SK-N-SH treated with all-trans-retinoic acid at 6 μM for 48 hours (cell line): Measurements from ENCODE around the gene TFR2.

ENCODE experiments used
- ATAC-seq: fragments of 200-7000 bp; cut with Tn5 transposase; 3 replicates; pipeline ENCODE4 v1.9.1; 2020; ENCODE audit warnings: mild to moderate bottlenecking, moderate library complexity
- ARNTL ChIP-seq: fragments of 450-650 bp; formaldehyde crosslinking; IDR thresholded peaks from 2 replicates; pipeline ENCODE4 v1.5.0; 2020; ENCODE audit warnings: low read depth, mild to moderate bottlenecking, moderate library complexity, borderline replicate concordance
- BACH2 ChIP-seq: fragments of 250-450 bp; sonication (Bioruptor Pico); IDR thresholded peaks from 2 replicates; pipeline ENCODE4 v1.9.0; 2021; ENCODE audit warnings: mild to moderate bottlenecking, borderline replicate concordance
- CSDC2 ChIP-seq: fragments of 250-450 bp; sonication (Bioruptor Pico); IDR thresholded peaks from 2 replicates; pipeline ENCODE4 v1.5.0; 2020; ENCODE audit warnings: mild to moderate bottlenecking, moderate library complexity
- ESRRG ChIP-seq: fragments of 250-450 bp; sonication (Bioruptor Pico); IDR thresholded peaks from 2 replicates; pipeline ENCODE4 v1.6.1; 2021; ENCODE audit warnings: mild to moderate bottlenecking
- ISL1 ChIP-seq: fragments of 250-450 bp; sonication (Bioruptor Pico); IDR thresholded peaks from 2 replicates; pipeline ENCODE4 v2.1.2; 2022; ENCODE audit warnings: mild to moderate bottlenecking, moderate library complexity
- OSR1 ChIP-seq: fragments of 250-450 bp; sonication (Bioruptor Pico); IDR thresholded peaks from 2 replicates; pipeline ENCODE4 v1.8.0; 2022; ENCODE audit warnings: moderate library complexity, mild to moderate bottlenecking, inconsistent platforms
- PPARA ChIP-seq: fragments of 250-450 bp; sonication (Bioruptor Pico); IDR thresholded peaks from 2 replicates; pipeline ENCODE4 v1.5.0; 2020; ENCODE audit warnings: mild to moderate bottlenecking, borderline replicate concordance
- RARB ChIP-seq: fragments of 250-450 bp; sonication (Bioruptor Pico); IDR thresholded peaks from 2 replicates; pipeline ENCODE4 v1.8.0; 2021; ENCODE audit warnings: mild to moderate bottlenecking, moderate library complexity
- TCF4 ChIP-seq: fragments of 250-450 bp; sonication (Bioruptor Pico); IDR thresholded peaks from 2 replicates; pipeline ENCODE4 v1.8.0; 2021; ENCODE audit warnings: mild to moderate bottlenecking, moderate library complexity, borderline replicate concordance
- TOX ChIP-seq: fragments of 250-450 bp; sonication (Bioruptor Pico); IDR thresholded peaks from 2 replicates; pipeline ENCODE4 v1.8.0; 2021; ENCODE audit warnings: mild to moderate bottlenecking, moderate library complexity, borderline replicate concordance
- ZC3H10 ChIP-seq: fragments of 250-450 bp; sonication (Bioruptor Pico); IDR thresholded peaks from 2 replicates; pipeline ENCODE4 v1.5.1; 2021; ENCODE audit warnings: mild to moderate bottlenecking, moderate library complexity
- ZFP3 ChIP-seq: fragments of 250-450 bp; sonication (Bioruptor Pico); IDR thresholded peaks from 2 replicates; pipeline ENCODE4 v1.5.0; 2020; ENCODE audit warnings: mild to moderate bottlenecking, moderate library complexity
- ZFP30 ChIP-seq: fragments of 450-650 bp; formaldehyde crosslinking; IDR thresholded peaks from 2 replicates; pipeline ENCODE4 v1.5.0; 2022; ENCODE audit warnings: mild to moderate bottlenecking, moderate library complexity
- ZNF565 ChIP-seq: fragments of 450-650 bp; formaldehyde crosslinking; conservative IDR thresholded peaks from 2 replicates; pipeline ENCODE4 v1.5.0; 2020; ENCODE audit warnings: low read depth, mild to moderate bottlenecking, moderate library complexity
- ZNF70 ChIP-seq: fragments of 450-650 bp; formaldehyde crosslinking; IDR thresholded peaks from 2 replicates; pipeline ENCODE4 v1.5.0; 2020; ENCODE audit warnings: mild to moderate bottlenecking, moderate library complexity
- ZNF8 ChIP-seq: fragments of 450-650 bp; formaldehyde crosslinking; IDR thresholded peaks from 2 replicates; pipeline ENCODE4 v1.5.0; 2020; ENCODE audit warnings: mild to moderate bottlenecking, moderate library complexity
- TF ChIP-seq, protein P1 (sequence below): fragments of 250-450 bp; sonication (Bioruptor Pico); IDR thresholded peaks from 2 replicates; pipeline ENCODE4 v1.5.0; 2020; ENCODE audit warnings: mild to moderate bottlenecking, moderate library complexity
- TF ChIP-seq, protein P2 (sequence below): fragments of 250-450 bp; sonication (Bioruptor Pico); IDR thresholded peaks from 2 replicates; pipeline ENCODE4 v1.8.0; 2021; ENCODE audit warnings: low read depth, mild to moderate bottlenecking, moderate library complexity, borderline replicate concordance
- TF ChIP-seq, protein P3 (sequence below): fragments of 250-450 bp; sonication (Bioruptor Pico); IDR thresholded peaks from 2 replicates; pipeline ENCODE4 v1.5.1; 2021; ENCODE audit warnings: mild to moderate bottlenecking, moderate library complexity
- TF ChIP-seq, protein P4 (sequence below): fragments of 250-450 bp; sonication (Bioruptor Pico); IDR thresholded peaks from 2 replicates; pipeline ENCODE4 v1.8.0; 2020; ENCODE audit warnings: mild to moderate bottlenecking, moderate library complexity, borderline replicate concordance

Gene TFR2

DNA sequence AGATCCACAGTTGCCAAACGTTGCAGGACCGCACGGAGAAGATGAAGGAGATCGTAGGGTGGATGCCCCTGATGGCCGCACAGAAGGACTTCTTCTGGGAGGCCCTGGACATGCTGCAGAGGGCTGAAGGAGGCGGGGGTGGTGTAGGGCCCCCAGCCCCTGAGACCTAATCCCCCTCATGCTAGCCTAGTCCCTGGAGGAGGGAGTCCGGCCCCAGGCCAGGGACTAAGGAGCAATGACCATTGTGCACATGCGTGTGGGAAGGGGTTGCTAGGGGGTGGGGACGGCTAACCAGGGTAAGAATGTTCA, 40.7 kb downstream of the TFR2 start:
- no peak for ATAC-seq
- TF ChIP-seq ZNF70 (CRISPR knock-in tag): no peak
- no peak for TF ChIP-seq BACH2 (CRISPR knock-in tag)
- TF ChIP-seq OSR1 (CRISPR knock-in tag): no peak
- TF ChIP-seq ZC3H10 (CRISPR knock-in tag): no peak
- TF ChIP-seq ZFP30 (CRISPR knock-in tag): no peak
- no peak for TF ChIP-seq RARB
- no peak for TF ChIP-seq ZNF8 (CRISPR knock-in tag)
- no peak for TF ChIP-seq TOX
- TF ChIP-seq ISL1 (CRISPR knock-in tag): no peak
- TF ChIP-seq, protein P1, sequence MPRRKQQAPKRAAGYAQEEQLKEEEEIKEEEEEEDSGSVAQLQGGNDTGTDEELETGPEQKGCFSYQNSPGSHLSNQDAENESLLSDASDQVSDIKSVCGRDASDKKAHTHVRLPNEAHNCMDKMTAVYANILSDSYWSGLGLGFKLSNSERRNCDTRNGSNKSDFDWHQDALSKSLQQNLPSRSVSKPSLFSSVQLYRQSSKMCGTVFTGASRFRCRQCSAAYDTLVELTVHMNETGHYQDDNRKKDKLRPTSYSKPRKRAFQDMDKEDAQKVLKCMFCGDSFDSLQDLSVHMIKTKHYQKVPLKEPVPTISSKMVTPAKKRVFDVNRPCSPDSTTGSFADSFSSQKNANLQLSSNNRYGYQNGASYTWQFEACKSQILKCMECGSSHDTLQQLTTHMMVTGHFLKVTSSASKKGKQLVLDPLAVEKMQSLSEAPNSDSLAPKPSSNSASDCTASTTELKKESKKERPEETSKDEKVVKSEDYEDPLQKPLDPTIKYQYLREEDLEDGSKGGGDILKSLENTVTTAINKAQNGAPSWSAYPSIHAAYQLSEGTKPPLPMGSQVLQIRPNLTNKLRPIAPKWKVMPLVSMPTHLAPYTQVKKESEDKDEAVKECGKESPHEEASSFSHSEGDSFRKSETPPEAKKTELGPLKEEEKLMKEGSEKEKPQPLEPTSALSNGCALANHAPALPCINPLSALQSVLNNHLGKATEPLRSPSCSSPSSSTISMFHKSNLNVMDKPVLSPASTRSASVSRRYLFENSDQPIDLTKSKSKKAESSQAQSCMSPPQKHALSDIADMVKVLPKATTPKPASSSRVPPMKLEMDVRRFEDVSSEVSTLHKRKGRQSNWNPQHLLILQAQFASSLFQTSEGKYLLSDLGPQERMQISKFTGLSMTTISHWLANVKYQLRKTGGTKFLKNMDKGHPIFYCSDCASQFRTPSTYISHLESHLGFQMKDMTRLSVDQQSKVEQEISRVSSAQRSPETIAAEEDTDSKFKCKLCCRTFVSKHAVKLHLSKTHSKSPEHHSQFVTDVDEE (CRISPR knock-in tag): no peak
- TF ChIP-seq ESRRG (CRISPR knock-in tag): no peak
- TF ChIP-seq PPARA: no peak
- TF ChIP-seq ZNF565 (CRISPR knock-in tag): no peak

DNA sequence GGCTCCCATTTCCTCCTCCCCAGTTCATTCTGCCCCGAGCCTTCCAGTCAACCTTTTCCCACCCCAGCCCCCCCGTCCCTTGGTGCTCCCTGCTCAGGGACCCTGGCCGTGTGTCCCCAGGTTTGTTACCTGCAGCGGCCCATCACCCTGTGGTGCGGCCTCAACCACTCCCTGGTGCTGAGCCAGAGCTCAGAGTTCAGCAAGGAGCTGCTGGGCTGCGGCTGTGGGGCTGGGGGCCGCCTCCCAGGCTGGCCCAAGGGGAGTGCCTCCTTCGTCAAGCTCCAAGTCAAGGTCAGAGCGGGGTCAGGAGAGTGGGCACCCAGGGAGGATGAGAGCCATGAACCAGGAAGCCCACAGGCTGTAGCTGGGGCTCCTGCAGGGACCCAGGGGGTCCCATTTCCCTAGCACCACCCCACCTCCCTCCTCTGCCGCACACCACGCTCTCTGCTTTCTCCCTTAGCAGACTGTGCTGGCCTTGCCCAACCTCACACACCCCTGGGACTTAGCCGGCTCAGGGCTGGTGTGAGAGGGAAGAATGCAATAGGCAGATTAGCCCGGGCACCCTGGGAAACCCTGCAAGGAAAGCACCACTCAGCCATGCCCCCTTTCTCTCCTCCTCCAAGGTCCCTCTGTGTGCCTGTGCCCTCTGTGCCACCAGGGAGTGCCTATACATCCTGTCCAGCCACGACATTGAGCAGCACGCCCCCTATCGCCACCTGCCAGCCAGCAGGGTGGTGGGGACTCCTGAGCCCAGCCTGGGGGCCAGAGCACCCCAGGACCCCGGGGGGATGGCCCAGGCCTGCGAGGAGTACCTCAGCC, 41.2 kb downstream of the TFR2 start:
- TF ChIP-seq, protein P2, sequence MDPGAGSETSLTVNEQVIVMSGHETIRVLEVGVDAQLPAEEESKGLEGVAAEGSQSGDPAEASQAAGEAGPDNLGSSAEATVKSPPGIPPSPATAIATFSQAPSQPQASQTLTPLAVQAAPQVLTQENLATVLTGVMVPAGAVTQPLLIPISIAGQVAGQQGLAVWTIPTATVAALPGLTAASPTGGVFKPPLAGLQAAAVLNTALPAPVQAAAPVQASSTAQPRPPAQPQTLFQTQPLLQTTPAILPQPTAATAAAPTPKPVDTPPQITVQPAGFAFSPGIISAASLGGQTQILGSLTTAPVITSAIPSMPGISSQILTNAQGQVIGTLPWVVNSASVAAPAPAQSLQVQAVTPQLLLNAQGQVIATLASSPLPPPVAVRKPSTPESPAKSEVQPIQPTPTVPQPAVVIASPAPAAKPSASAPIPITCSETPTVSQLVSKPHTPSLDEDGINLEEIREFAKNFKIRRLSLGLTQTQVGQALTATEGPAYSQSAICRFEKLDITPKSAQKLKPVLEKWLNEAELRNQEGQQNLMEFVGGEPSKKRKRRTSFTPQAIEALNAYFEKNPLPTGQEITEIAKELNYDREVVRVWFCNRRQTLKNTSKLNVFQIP (CRISPR knock-in tag): no peak
- TF ChIP-seq TCF4: no peak
- ATAC-seq: no peak

DNA sequence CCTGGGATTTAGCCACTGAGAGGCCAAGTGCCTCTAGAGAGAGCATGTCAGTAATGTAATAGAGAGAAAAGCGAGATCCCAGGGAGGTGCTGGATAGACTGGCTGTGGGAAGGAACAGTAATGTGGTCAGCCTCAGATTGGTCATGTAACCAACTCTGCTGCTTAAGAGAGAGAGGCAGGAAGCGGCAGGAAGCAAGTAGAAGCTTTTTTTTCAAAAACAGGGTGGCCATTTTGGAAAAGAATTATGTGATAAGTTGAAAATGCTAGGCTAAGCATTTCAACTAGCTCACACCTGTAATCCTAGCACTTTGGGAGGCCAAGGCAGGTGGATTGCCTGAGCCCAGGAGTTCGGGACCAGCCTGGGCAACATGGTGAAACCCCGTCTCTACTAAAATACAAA, 42.9 kb downstream of the TFR2 start:
- TF ChIP-seq ZFP3 (CRISPR knock-in tag) (no peak), ZNF8 (CRISPR knock-in tag) (no peak), CSDC2 (CRISPR knock-in tag) (no peak), ESRRG (CRISPR knock-in tag) (no peak), ZNF70 (CRISPR knock-in tag) (no peak), BACH2 (CRISPR knock-in tag) (no peak), ZFP30 (CRISPR knock-in tag) (no peak), ARNTL (no peak), OSR1 (CRISPR knock-in tag) (no peak), ISL1 (CRISPR knock-in tag) (no peak), ZNF565 (CRISPR knock-in tag) (no peak), PPARA (no peak)
- TF ChIP-seq, protein P3, sequence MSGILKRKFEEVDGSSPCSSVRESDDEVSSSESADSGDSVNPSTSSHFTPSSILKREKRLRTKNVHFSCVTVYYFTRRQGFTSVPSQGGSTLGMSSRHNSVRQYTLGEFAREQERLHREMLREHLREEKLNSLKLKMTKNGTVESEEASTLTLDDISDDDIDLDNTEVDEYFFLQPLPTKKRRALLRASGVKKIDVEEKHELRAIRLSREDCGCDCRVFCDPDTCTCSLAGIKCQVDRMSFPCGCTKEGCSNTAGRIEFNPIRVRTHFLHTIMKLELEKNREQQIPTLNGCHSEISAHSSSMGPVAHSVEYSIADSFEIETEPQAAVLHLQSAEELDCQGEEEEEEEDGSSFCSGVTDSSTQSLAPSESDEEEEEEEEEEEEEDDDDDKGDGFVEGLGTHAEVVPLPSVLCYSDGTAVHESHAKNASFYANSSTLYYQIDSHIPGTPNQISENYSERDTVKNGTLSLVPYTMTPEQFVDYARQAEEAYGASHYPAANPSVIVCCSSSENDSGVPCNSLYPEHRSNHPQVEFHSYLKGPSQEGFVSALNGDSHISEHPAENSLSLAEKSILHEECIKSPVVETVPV: no peak
- TF ChIP-seq, protein P4, sequence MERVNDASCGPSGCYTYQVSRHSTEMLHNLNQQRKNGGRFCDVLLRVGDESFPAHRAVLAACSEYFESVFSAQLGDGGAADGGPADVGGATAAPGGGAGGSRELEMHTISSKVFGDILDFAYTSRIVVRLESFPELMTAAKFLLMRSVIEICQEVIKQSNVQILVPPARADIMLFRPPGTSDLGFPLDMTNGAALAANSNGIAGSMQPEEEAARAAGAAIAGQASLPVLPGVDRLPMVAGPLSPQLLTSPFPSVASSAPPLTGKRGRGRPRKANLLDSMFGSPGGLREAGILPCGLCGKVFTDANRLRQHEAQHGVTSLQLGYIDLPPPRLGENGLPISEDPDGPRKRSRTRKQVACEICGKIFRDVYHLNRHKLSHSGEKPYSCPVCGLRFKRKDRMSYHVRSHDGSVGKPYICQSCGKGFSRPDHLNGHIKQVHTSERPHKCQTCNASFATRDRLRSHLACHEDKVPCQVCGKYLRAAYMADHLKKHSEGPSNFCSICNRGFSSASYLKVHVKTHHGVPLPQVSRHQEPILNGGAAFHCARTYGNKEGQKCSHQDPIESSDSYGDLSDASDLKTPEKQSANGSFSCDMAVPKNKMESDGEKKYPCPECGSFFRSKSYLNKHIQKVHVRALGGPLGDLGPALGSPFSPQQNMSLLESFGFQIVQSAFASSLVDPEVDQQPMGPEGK (CRISPR knock-in tag): no peak
- TF ChIP-seq, protein P2 (CRISPR knock-in tag): no peak
- ATAC-seq: no peak
